Sigmoid colon (tissue), 7 donors: ENCODE measurements around the gene KCNT1. TPM values are rescaled to one million over a fixed set of nuclear protein-coding genes. Genes with fewer than 3 reads are reported as not detected.

Experiments used
- DNase-seq: peaks from one replicate; pipeline ENCODE4 v3.0.0-alpha.2; 2019
- H3K27ac ChIP-seq, 4 donors: fragments of 200-600 bp; sonication (generic); one replicate each; pipeline ENCODE4 v1.5.1; 2016 to 2019; ENCODE audit warnings: mild to moderate bottlenecking in 1 of 4
- H3K27me3 ChIP-seq, 3 donors: fragments of 200-600 bp; sonication (generic); one replicate each; pipeline ENCODE4 v1.5.1; 2019; ENCODE audit warnings: mild to moderate bottlenecking in 1 of 3
- H3K36me3 ChIP-seq, 4 donors: fragments of 200-600 bp; sonication (generic); one replicate each; pipeline ENCODE4 v1.5.1; 2016 to 2019
- H3K4me1 ChIP-seq, 4 donors: fragments of 200-600 bp; sonication (generic); one replicate each; pipeline ENCODE4 v1.5.1; 2017 to 2019
- H3K4me3 ChIP-seq, 4 donors: fragments of 200-600 bp; sonication (generic); one replicate each; pipeline ENCODE4 v1.5.1; 2017 to 2019; ENCODE audit warnings: mild to moderate bottlenecking in 2 of 4, moderate library complexity in 1 of 4
- H3K9me3 ChIP-seq, 4 donors: fragments of 200-600 bp in 3 of 4; sonication (generic) in 3 of 4; one replicate each; pipeline versions ENCODE4 v1.5.1 to v1.6.1; 2013 to 2019
- EP300 ChIP-seq, 4 donors: sonication (generic); formaldehyde crosslinking; IDR thresholded peaks; one replicate each; pipeline ENCODE4 v1.6.1; 2017; ENCODE audit warnings: antibody characterized with exemption in 4 of 4
- POLR2A ChIP-seq, 2 donors: fragments of 450-650 bp; IDR thresholded peaks; one replicate each; pipeline ENCODE4 v1.6.1; 2016; ENCODE audit warnings: antibody characterized with exemption in 2 of 2, mild to moderate bottlenecking in 2 of 2, moderate library complexity in 2 of 2
- POLR2AphosphoS5 ChIP-seq, 4 donors: sonication (generic); formaldehyde crosslinking; IDR thresholded peaks; one replicate each; pipeline ENCODE4 v1.6.1; 2017; ENCODE audit warnings: antibody characterized with exemption in 4 of 4
- WGBS, 2 donors: extraction: QIAGEN DNeasy Blood & Tissue Kit; methylation state at CpG; one replicate each; pipeline ENCODE4 v1.1.7; 2013; 5-methylcytosine and 5-hydroxymethylcytosine counted together
- intact Hi-C: fragments of 100-400 bp; cut with DNase I; formaldehyde crosslinking; loops from one replicate; pipeline ENCODE4 v1.15.1; 2023
- polyA plus RNA-seq, 3 donors: library from polyadenylated mRNA; stranded (reverse); fragments of 200-250 nt; gene quantifications; one replicate each; pipeline ENCODE4 v1.2.3, GENCODE V29; 2013
- total RNA-seq, 4 donors: library from RNA; depleted of rRNA; stranded (reverse); fragments of >200 nt; gene quantifications; one replicate each; pipeline ENCODE4 v1.1.0, GENCODE V29; 2016
- TF ChIP-seq, protein P1 (sequence below), 4 experiments: fragments of 450-650 bp in 3 of 4; fragments of 200-600 bp in 1 of 4; IDR thresholded peaks; one replicate each; pipeline ENCODE4 v1.5.1; 2016 to 2019; ENCODE audit warnings: antibody characterized with exemption in 4 of 4, mild to moderate bottlenecking in 3 of 4, moderate library complexity in 2 of 4
- donor health status: healthy with polysubstance abuse.
- donor health status: Bipolar disorder and iron deficiency.
- donor health status: healthy.

The KCNT1 gene
- total and polyA plus RNA-seq, 7 donors = 0.23 to 0.95 (median 0.32) TPM; not detected in 3

DNA sequence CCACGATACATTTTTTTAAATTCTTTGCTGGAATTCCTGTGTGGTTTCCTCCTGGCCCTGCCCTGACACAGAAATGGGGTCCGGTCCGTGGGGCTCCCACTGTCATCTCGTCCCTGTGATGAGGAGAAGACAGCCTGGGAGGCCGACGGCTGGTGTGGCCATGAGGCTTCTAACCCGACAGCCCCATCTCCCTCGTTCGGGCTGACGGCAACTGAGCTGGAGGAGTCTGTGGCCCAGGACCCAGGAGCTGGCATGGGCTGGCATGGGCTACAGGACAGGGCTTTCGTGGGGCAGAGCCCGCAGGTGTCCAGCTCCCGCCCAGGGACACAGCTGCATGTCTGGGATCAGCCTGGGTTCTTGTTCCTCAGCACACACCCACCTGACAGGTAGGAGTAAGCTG is 25.1 kb upstream of the KCNT1 start:
- intact Hi-C loops = no loop called here
- Histone ChIP-seq H3K9me3 (no peaks in the 10 kb centered on the region), H3K27ac (no peak overlapping the region), H3K36me3 (no peaks in the 10 kb centered on the region), H3K4me1 (no peaks in the 10 kb centered on the region), H3K27me3 (peaks cover 0 to 2% (median 0%) of the 10 kb centered on the region in 3 donors), H3K4me3 (no peak overlapping the region)
- no peak for TF ChIP-seq POLR2AphosphoS5 (IDR thresholded peaks at IDR 0.05)
- TF ChIP-seq POLR2A (IDR thresholded peaks at IDR 0.05) = no peak
- no peak for TF ChIP-seq EP300 (IDR thresholded peaks at IDR 0.05)
- TF ChIP-seq, protein P1, sequence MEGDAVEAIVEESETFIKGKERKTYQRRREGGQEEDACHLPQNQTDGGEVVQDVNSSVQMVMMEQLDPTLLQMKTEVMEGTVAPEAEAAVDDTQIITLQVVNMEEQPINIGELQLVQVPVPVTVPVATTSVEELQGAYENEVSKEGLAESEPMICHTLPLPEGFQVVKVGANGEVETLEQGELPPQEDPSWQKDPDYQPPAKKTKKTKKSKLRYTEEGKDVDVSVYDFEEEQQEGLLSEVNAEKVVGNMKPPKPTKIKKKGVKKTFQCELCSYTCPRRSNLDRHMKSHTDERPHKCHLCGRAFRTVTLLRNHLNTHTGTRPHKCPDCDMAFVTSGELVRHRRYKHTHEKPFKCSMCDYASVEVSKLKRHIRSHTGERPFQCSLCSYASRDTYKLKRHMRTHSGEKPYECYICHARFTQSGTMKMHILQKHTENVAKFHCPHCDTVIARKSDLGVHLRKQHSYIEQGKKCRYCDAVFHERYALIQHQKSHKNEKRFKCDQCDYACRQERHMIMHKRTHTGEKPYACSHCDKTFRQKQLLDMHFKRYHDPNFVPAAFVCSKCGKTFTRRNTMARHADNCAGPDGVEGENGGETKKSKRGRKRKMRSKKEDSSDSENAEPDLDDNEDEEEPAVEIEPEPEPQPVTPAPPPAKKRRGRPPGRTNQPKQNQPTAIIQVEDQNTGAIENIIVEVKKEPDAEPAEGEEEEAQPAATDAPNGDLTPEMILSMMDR (IDR thresholded peaks at IDR 0.05) = no peak
- WGBS, 2 donors = 85 to 86% methylated on average over 13 of the region's 13 CpGs
- no peak for DNase-seq

DNA sequence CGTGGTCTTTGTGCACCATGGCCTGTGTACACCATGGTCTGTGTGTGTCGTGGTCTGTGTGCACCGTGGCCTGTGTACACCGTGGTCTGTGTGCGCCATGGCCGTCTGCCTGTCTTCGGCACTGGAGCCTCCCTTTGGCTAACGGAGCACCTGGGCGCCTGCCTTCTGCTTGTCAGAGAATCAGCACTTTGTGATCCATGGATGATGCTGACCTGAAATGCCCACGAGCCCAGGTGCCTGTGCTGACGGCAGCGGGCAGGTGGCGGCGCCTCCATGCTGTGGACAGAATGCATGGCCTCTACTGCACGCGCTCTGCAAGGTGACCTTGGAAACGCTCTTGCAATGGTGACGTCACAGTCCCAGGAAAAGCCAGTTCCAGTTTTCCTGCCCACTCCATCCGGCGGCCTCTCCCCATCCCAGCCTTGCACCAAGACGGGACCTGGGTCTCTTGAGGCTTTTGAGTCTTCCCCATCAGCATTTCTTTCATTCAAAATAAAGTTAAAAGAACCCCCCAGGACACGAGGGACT is 24.3 kb upstream of the KCNT1 start:
- no peak for TF ChIP-seq POLR2AphosphoS5 (IDR thresholded peaks at IDR 0.05)
- no peak for TF ChIP-seq POLR2A (IDR thresholded peaks at IDR 0.05)
- TF ChIP-seq, protein P1 (IDR thresholded peaks at IDR 0.05) = no peak
- TF ChIP-seq EP300 (IDR thresholded peaks at IDR 0.05) = no peak
- intact Hi-C loops = no loop called here

DNA sequence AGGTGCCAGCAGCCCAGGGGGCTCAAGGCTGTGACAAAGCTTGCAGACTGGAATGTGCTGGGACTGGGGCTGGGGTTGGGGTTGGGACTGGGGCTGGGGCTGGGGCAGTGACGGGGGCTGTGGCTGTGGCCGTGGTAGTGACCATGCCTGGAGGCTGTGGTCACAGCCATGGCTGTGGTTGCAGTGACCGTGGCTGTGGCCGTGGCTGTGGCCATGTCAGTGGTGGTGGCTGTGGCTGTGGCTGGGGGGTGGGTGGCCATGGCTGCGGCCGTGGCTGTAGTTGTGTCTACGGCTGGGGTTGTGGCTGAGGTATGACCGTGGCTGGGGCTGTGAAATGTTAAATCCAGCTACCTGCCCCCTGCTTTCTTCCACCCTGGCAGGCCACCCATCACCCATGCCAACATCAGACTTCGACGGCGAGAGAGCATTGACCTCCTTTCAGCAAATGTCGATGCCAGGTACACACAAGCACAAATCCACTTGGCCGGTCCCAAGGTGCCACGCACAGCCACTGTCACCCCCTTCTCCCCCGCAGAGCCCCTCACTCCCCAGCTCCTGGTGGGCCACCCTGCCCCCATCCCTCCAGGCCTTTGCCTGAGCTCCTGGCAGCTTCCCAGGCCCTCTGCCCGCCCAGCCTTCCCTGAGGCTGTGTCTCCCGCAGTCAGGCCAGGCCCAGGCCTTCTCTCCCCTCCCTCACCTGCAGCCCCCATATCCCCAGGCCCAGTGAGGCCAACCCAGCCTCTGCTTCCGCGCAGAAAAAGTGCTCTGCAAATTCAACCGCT is 23.6 kb upstream of the KCNT1 start:
- H3K36me3 ChIP-seq = no peaks in the 10 kb centered on the region
- H3K4me3 ChIP-seq = no peak overlapping the region
- no peaks in the 10 kb centered on the region for H3K4me1 ChIP-seq
- no peak for TF ChIP-seq POLR2A (IDR thresholded peaks at IDR 0.05)
- TF ChIP-seq, protein P1 (IDR thresholded peaks at IDR 0.05) = no peak
- TF ChIP-seq POLR2AphosphoS5 (IDR thresholded peaks at IDR 0.05) = no peak
- no peak for TF ChIP-seq EP300 (IDR thresholded peaks at IDR 0.05)
- no peak for DNase-seq
- H3K27ac ChIP-seq = no peak overlapping the region
- H3K27me3 ChIP-seq = peaks cover 0 to 9% (median 0%) of the 10 kb centered on the region in 3 donors
- intact Hi-C loops = no loop called here
- H3K9me3 ChIP-seq = no peaks in the 10 kb centered on the region
- WGBS, 2 donors = 89 to 91% methylated on average over 20 of the region's 20 CpGs

More for the DNA sequence above, 24.3 kb upstream of the KCNT1 start:
- H3K9me3 ChIP-seq = no peaks in the 10 kb centered on the region
- DNase-seq = no peak
- no peak overlapping the region for H3K27ac ChIP-seq
- H3K4me1 ChIP-seq = no peaks in the 10 kb centered on the region
- 77 to 85% methylated on average over 22 of the region's 22 CpGs for WGBS, 2 donors
- H3K27me3 ChIP-seq = peaks cover 0 to 2% (median 0%) of the 10 kb centered on the region in 3 donors
- H3K36me3 ChIP-seq = no peaks in the 10 kb centered on the region
- H3K4me3 ChIP-seq = no peak overlapping the region

DNA sequence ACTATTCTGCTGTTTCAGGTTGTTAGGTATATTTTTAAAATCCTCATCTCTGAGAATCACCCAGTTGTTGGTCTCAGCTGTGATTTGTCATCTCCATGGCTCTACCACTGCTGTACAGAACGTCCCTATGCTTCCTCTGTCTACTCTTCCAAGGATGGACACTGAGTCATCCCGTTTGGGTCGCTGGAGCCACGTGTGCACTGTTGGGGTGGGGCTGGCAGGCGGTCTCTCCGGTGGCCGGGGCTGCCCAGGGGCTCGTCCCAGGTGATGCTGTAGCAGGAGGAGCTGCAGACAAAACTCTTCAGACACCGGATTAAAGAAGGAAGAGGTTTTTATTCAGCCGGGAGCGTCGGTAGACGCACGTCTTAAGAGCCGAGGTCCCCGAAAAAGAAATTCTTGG is 21.9 kb upstream of the KCNT1 start:
- Histone ChIP-seq H3K4me3 (no peak overlapping the region), H3K9me3 (no peaks in the 10 kb centered on the region), H3K4me1 (no peaks in the 10 kb centered on the region), H3K36me3 (no peaks in the 10 kb centered on the region), H3K27me3 (peaks cover 0 to 25% (median 0%) of the 10 kb centered on the region in 3 donors), H3K27ac (no peak overlapping the region)
- WGBS, 2 donors = 72 to 78% methylated on average over 16 of the region's 16 CpGs
- no peak for DNase-seq
- no peak for TF ChIP-seq POLR2AphosphoS5 (IDR thresholded peaks at IDR 0.05)
- no peak for TF ChIP-seq POLR2A (IDR thresholded peaks at IDR 0.05)
- TF ChIP-seq EP300 (IDR thresholded peaks at IDR 0.05) = no peak
- TF ChIP-seq, protein P1 (IDR thresholded peaks at IDR 0.05) = no peak
- intact Hi-C loops = no loop called here
